H4 (cell line): ENCODE measurements around the gene SERPINA12. TPM values are rescaled to one million over a fixed set of nuclear protein-coding genes. Genes with fewer than 3 reads are reported as not detected.

ENCODE experiments used
- total RNA-seq: library from RNA; depleted of rRNA; stranded (reverse); fragments of >200 nt; shearing (Covaris generic); gene quantifications from 2 replicates; pipeline ENCODE4 v1.2.3, GENCODE V29; 2014; rRNA removed

SERPINA12 gene
- total RNA-seq, 1 experiment from 2014 or later, result not detected

Other genes starting within 250 kb of the SERPINA12 start
- not detected in 2 replicates for gene SERPINA10, start 216.2 kb downstream of the SERPINA12 start, total RNA-seq
- gene SERPINA6, start 186.1 kb downstream of the SERPINA12 start, total RNA-seq, result 0.35 and 0.82 TPM in 2 replicates
- gene SERPINA2, start 142.8 kb downstream of the SERPINA12 start, total RNA-seq, result not detected in 2 replicates
- gene SERPINA1, start 120.9 kb downstream of the SERPINA12 start, total RNA-seq, result 0.99 and 3.2 TPM in 2 replicates
- not detected in 2 replicates for gene SERPINA11, start 56.7 kb downstream of the SERPINA12 start, total RNA-seq
- not detected in 2 replicates for gene SERPINA9, start 33.3 kb downstream of the SERPINA12 start, total RNA-seq
- not detected in 2 replicates for gene SERPINA4, start 52.0 kb upstream of the SERPINA12 start, total RNA-seq
- 1.6 and 1.7 TPM in 2 replicates for gene SERPINA5, start 72.0 kb upstream of the SERPINA12 start, total RNA-seq
- gene SERPINA3, start 102.9 kb upstream of the SERPINA12 start, total RNA-seq, result 0.35 and 0.56 TPM in 2 replicates